HFFc6 (cell line): ENCODE results near the gene CACNA1C. TPM values are rescaled to one million over a fixed set of nuclear protein-coding genes. Genes with fewer than 3 reads are reported as not detected.

Source experiments
- DNase-seq: peaks from one replicate; pipeline ENCODE4 v3.0.0-alpha.2; 2018
- H3K27ac Mint-ChIP-seq: 2 replicates; pipeline ENCODE4 v1.8.0; 2020; ENCODE audit warnings: mild to moderate bottlenecking, mixed read lengths
- H3K27me3 Mint-ChIP-seq: 2 replicates; pipeline ENCODE4 v1.8.0; 2021; ENCODE audit warnings: mild to moderate bottlenecking, moderate library complexity, mixed read lengths; ENCODE audit not compliant: insufficient read depth
- H3K36me3 Mint-ChIP-seq: 2 replicates; pipeline ENCODE4 v1.8.0; 2021; ENCODE audit warnings: low read depth, mixed read lengths
- H3K4me1 Mint-ChIP-seq: 2 replicates; pipeline ENCODE4 v1.8.0; 2020; ENCODE audit warnings: low read depth, mixed read lengths
- H3K4me3 Mint-ChIP-seq: 2 replicates; pipeline ENCODE4 v1.8.0; 2020; ENCODE audit warnings: mild to moderate bottlenecking, moderate library complexity, mixed read lengths
- H3K9me3 Mint-ChIP-seq: 2 replicates; pipeline ENCODE4 v1.8.0; 2020; ENCODE audit warnings: mild to moderate bottlenecking, mixed read lengths
- CTCF ChIP-seq: fragments of 200-600 bp; sonication (generic); IDR thresholded peaks from 2 replicates; pipeline ENCODE4 v1.5.0; 2021; ENCODE audit warnings: antibody characterized with exemption, mild to moderate bottlenecking
- total RNA-seq, 6 experiments: library from RNA; stranded (reverse); fragmentation: NEBNext Ultra II Directional; extraction: Animal tissue kit (Norgen Biotek cat#: 25700); gene quantifications; 2 replicates in 1 of 6; 3 replicates in 5 of 6; pipeline ENCODE4 v1.2.3, GENCODE V29; 2021

CACNA1C gene
- total RNA-seq, 6 experiments from 2014 or later, result 6.7 to 11.5 (median 10.6) TPM

DNA sequence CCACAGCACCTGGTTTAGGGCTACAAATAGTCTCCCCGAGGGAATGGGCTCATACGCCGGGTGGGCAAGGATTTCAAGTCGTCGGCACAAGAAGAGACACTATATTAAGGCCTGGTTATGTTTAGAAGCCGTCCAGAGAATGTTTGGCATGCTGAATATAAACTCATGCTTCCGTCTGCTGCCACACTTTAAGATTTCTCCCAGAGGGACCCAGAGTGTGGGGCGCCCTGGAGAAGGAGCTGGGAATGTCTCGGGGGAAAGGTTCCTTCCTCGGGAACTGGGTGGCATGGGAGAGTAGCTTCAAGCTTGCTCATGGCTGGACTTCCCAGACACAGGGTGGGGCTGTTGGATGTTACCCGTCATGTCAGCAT is 295.7 kb downstream of the CACNA1C start:
- H3K27ac Mint-ChIP-seq, result no peak overlapping the region
- TF ChIP-seq CTCF, result no peak
- H3K9me3 Mint-ChIP-seq, result no peaks in the 10 kb centered on the region
- peaks cover 23% of the 10 kb centered on the region for H3K4me1 Mint-ChIP-seq
- H3K4me3 Mint-ChIP-seq, result no peak overlapping the region
- no peak for DNase-seq
- H3K36me3 Mint-ChIP-seq, result no peaks in the 10 kb centered on the region
- H3K27me3 Mint-ChIP-seq, result peaks cover 3% of the 10 kb centered on the region

- no peak overlapping the region for H3K27ac Mint-ChIP-seq
- H3K36me3 Mint-ChIP-seq, result no peaks in the 10 kb centered on the region
- no peak overlapping the region for H3K4me3 Mint-ChIP-seq
- H3K4me1 Mint-ChIP-seq, result peaks cover 14% of the 10 kb centered on the region
- peaks cover 5% of the 10 kb centered on the region for H3K27me3 Mint-ChIP-seq
- H3K9me3 Mint-ChIP-seq, result no peaks in the 10 kb centered on the region
- DNase-seq, result no peak
- TF ChIP-seq CTCF, result no peak
These were observed 298.4 kb downstream of the CACNA1C start for GRCh38 chr12:2351161-2351560.

- H3K27ac Mint-ChIP-seq, result no peak overlapping the region
- H3K4me3 Mint-ChIP-seq, result no peak overlapping the region
These were observed 299.4 kb downstream of the CACNA1C start for GRCh38 chr12:2352203-2352602.

DNA sequence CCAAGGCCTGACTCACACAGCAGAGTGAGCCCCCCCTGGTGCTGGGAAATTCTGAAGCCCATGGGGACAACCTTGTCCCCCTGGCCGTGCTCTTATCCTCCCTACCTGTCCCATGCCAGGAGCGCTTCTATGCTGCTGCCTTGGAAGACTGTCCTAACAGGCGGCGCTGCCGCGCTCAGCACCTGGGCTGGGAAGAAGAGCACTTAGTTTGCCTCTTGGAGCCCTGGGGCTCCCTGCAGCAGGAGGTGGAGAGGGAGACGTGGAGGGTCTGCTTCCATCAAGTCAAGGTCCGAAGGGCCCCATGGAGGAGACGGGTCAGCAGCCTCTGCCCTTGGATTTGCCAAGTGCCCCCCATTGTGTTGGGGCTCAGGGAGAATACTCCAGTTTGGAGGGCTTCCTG is 300.5 kb downstream of the CACNA1C start:
- no peaks in the 10 kb centered on the region for H3K36me3 Mint-ChIP-seq
- H3K27me3 Mint-ChIP-seq, result peaks cover 5% of the 10 kb centered on the region
- peaks cover 12% of the 10 kb centered on the region for H3K4me1 Mint-ChIP-seq
- no peak for DNase-seq
- H3K4me3 Mint-ChIP-seq, result no peak overlapping the region
- TF ChIP-seq CTCF, result no peak
- H3K27ac Mint-ChIP-seq, result no peak overlapping the region
- no peaks in the 10 kb centered on the region for H3K9me3 Mint-ChIP-seq

More at GRCh38 chr12:2352203-2352602, 299.4 kb downstream of the CACNA1C start:
- TF ChIP-seq CTCF, result no peak
- no peaks in the 10 kb centered on the region for H3K9me3 Mint-ChIP-seq
- no peak for DNase-seq
- H3K27me3 Mint-ChIP-seq, result peaks cover 5% of the 10 kb centered on the region
- H3K4me1 Mint-ChIP-seq, result peaks cover 8% of the 10 kb centered on the region
- no peaks in the 10 kb centered on the region for H3K36me3 Mint-ChIP-seq

DNA sequence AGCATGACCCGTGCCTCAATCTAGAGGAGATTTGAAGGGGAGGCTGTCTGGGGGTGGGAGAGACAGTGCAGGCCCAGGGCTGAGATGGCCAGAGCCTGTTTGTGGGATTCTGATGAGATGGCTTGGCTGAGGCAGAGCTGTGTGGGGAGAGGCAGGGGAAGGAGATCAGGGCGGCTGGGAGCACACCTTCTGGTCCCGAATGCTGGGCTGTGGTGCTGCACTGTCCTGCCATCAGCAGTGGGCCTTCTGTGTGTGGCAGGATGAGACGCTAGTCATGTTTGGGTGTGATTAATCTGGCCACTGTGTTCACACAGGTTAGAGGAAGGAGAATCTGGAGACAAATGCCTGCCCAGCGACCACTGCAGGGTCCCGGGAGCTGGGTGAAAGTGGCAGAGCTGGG is 300.9 kb downstream of the CACNA1C start:
- Mint-ChIP-seq H3K4me1 (peaks cover 16% of the 10 kb centered on the region), H3K27me3 (peaks cover 5% of the 10 kb centered on the region), H3K36me3 (no peaks in the 10 kb centered on the region), H3K4me3 (no peak overlapping the region), H3K9me3 (no peaks in the 10 kb centered on the region), H3K27ac (no peak overlapping the region)
- no peak for TF ChIP-seq CTCF
- DNase-seq, result no peak
